Hepatocyte (in vitro differentiated cells): ENCODE measurements around the gene NANS. TPM values are rescaled to one million over a fixed set of nuclear protein-coding genes. Genes with fewer than 3 reads are reported as not detected.
A peak's percentile ranks its signal among the peaks of the same experiment; 100 is the strongest.

Source experiments
- DNase-seq: peaks from one replicate; pipeline ENCODE4 v3.0.0-alpha.2; 2016; ENCODE audit warnings: low spot score
- H2AFZ ChIP-seq: fragments of 200-600 bp; sonication (generic); 2 replicates; pipeline ENCODE4 v1.6.0; 2016; ENCODE audit warnings: antibody characterized with exemption, mild to moderate bottlenecking
- H3K27ac ChIP-seq: fragments of 200-600 bp; sonication (generic); 2 replicates; pipeline ENCODE4 v1.5.1; 2016; ENCODE audit warnings: mild to moderate bottlenecking
- H3K27me3 ChIP-seq: fragments of 200-600 bp; sonication (generic); 2 replicates; pipeline ENCODE4 v1.6.1; 2016
- H3K36me3 ChIP-seq: fragments of 200-600 bp; sonication (generic); replicated peaks from 2 replicates; pipeline ENCODE4 v1.5.1; 2016; ENCODE audit warnings: low read depth; ENCODE audit not compliant: insufficient read depth
- H3K4me1 ChIP-seq: fragments of 200-600 bp; sonication (generic); 2 replicates; pipeline ENCODE4 v1.5.1; 2016; ENCODE audit warnings: mild to moderate bottlenecking, moderate library complexity; ENCODE audit not compliant: insufficient read depth
- H3K4me2 ChIP-seq: fragments of 200-600 bp; sonication (generic); 2 replicates; pipeline ENCODE4 v1.6.0; 2016
- H3K4me3 ChIP-seq: fragments of 200-600 bp; sonication (generic); 2 replicates; pipeline ENCODE4 v1.5.1; 2016; ENCODE audit warnings: mild to moderate bottlenecking
- H3K79me2 ChIP-seq: fragments of 200-600 bp; sonication (generic); 2 replicates; pipeline ENCODE4 v1.6.0; 2017; ENCODE audit warnings: mild to moderate bottlenecking
- H3K9me2 ChIP-seq: fragments of 200-600 bp; sonication (generic); replicated peaks from 2 replicates; pipeline ENCODE4 v1.6.0; 2017; ENCODE audit warnings: mild to moderate bottlenecking; ENCODE audit not compliant: insufficient read depth
- H3K9me3 ChIP-seq: fragments of 200-600 bp; sonication (generic); 2 replicates; pipeline ENCODE4 v1.5.1; 2016; ENCODE audit warnings: low read depth, mild to moderate bottlenecking
- H4K20me1 ChIP-seq: fragments of 200-600 bp; sonication (generic); 2 replicates; pipeline ENCODE4 v1.6.0; 2016; ENCODE audit warnings: mild to moderate bottlenecking; ENCODE audit not compliant: insufficient read depth, poor library complexity, severe bottlenecking
- CTCF ChIP-seq: fragments of 200-600 bp; sonication (generic); IDR thresholded peaks from 2 replicates; pipeline ENCODE4 v1.5.1; 2016; ENCODE audit warnings: antibody characterized with exemption, mild to moderate bottlenecking; ENCODE audit not compliant: poor library complexity
- EZH2 ChIP-seq: fragments of 200-600 bp; sonication (generic); IDR thresholded peaks from 2 replicates; pipeline ENCODE4 v1.6.1; 2016; ENCODE audit warnings: antibody characterized with exemption, mild to moderate bottlenecking, borderline replicate concordance
- EZH2phosphoT487 ChIP-seq: fragments of 200-600 bp; sonication (generic); IDR thresholded peaks from one replicate; pipeline ENCODE4 v1.6.1; 2018; ENCODE audit warnings: antibody characterized with exemption, mild to moderate bottlenecking, low read depth, moderate library complexity; ENCODE audit not compliant: unreplicated experiment, severe bottlenecking
- WGBS: methylation state at CpG from one replicate; pipeline ENCODE4 v1.1.6; 2016; ENCODE audit warnings: low lambda C conversion rate; ENCODE audit errors: missing lambda C conversion rate; 5-methylcytosine and 5-hydroxymethylcytosine counted together
- polyA plus RNA-seq: library from polyadenylated mRNA; unstranded; fragments of >200 nt; fragmentation: Nextera tagmentation; extraction: Ambion mirVana; gene quantifications from 2 replicates; pipeline ENCODE4 v1.2.1, GENCODE V29; 2016
- total RNA-seq: library from RNA; depleted of rRNA; stranded (reverse); fragments of >200 nt; gene quantifications from 2 replicates; pipeline ENCODE4 v1.2.3, GENCODE V29; 2014

Gene NANS
- total and polyA plus RNA-seq, 2 experiments from 2014 or later: 62.9 to 88.8 TPM

- H3K36me3 ChIP-seq: no peaks in the 10 kb centered on the region
- H3K4me2 ChIP-seq: peak overlapping the region; percentile 83
- peaks cover 39% of the 10 kb centered on the region for H3K79me2 ChIP-seq
- DNase-seq: no peak
- no peaks in the 10 kb centered on the region for H3K9me2 ChIP-seq
- H3K9me3 ChIP-seq: no peaks in the 10 kb centered on the region
- 10% methylated on average over 14 of the region's 14 CpGs for WGBS
- H4K20me1 ChIP-seq: no peaks in the 10 kb centered on the region
- H3K4me1 ChIP-seq: peaks cover 11% of the 10 kb centered on the region
- H3K4me3 ChIP-seq: peak overlapping the region; percentile 58
- TF ChIP-seq EZH2 (no peak), EZH2phosphoT487 (no peak), CTCF (no peak)
- H2AFZ ChIP-seq: peak overlapping the region; percentile 62
- peak overlapping the region; percentile 95 for H3K27ac ChIP-seq
- H3K27me3 ChIP-seq: no peaks in the 10 kb centered on the region
Measured at GRCh38 chr9:98057138-98057799, 737 bp downstream of the NANS start.

GRCh38 chr9:98062161-98062560 is 5.6 kb downstream of the NANS start:
- TF ChIP-seq EZH2: no peak
- TF ChIP-seq CTCF: no peak
- TF ChIP-seq EZH2phosphoT487: no peak
- no peak overlapping the region for H2AFZ ChIP-seq
- H3K79me2 ChIP-seq: peaks cover 47% of the 10 kb centered on the region
- 97% methylated on average over 3 of the region's 3 CpGs for WGBS
- H4K20me1 ChIP-seq: no peaks in the 10 kb centered on the region
- H3K4me2 ChIP-seq: no peak overlapping the region
- no peak for DNase-seq
- H3K4me1 ChIP-seq: peaks cover 11% of the 10 kb centered on the region
- H3K9me3 ChIP-seq: no peaks in the 10 kb centered on the region
- H3K4me3 ChIP-seq: no peak overlapping the region
- H3K27me3 ChIP-seq: no peaks in the 10 kb centered on the region
- H3K9me2 ChIP-seq: no peaks in the 10 kb centered on the region
- H3K27ac ChIP-seq: no peak overlapping the region
- H3K36me3 ChIP-seq: no peaks in the 10 kb centered on the region

- Histone ChIP-seq H3K4me1 (no peaks in the 10 kb centered on the region), H3K9me3 (no peaks in the 10 kb centered on the region), H3K4me2 (no peak overlapping the region), H3K4me3 (no peak overlapping the region), H3K79me2 (peaks cover 46% of the 10 kb centered on the region), H2AFZ (no peak overlapping the region), H3K27me3 (no peaks in the 10 kb centered on the region), H3K36me3 (no peaks in the 10 kb centered on the region), H3K27ac (no peak overlapping the region), H3K9me2 (no peaks in the 10 kb centered on the region), H4K20me1 (no peaks in the 10 kb centered on the region)
- no peak for TF ChIP-seq EZH2
- no peak for TF ChIP-seq CTCF
- TF ChIP-seq EZH2phosphoT487: no peak
- WGBS: 90% methylated on average over 8 of the region's 8 CpGs
- DNase-seq: no peak
Measured at GRCh38 chr9:98064623-98065392, 8.3 kb downstream of the NANS start.
